Esophagus muscularis mucosa (tissue), 4 donors: ENCODE data around the gene WDR62.

Source experiments
- CTCF ChIP-seq, 3 experiments: fragments of 200-600 bp in 2 of 3; fragments of 450-650 bp in 1 of 3; sonication (generic) in 2 of 3; IDR thresholded peaks; one replicate each; pipeline ENCODE4 v1.5.1; 2017 to 2019; ENCODE audit warnings: antibody characterized with exemption in 3 of 3, mild to moderate bottlenecking in 2 of 3, moderate library complexity in 1 of 3
- EP300 ChIP-seq: sonication (generic); formaldehyde crosslinking; IDR thresholded peaks from one replicate; pipeline ENCODE4 v1.6.1; 2017; ENCODE audit warnings: antibody characterized with exemption
- POLR2A ChIP-seq: fragments of 450-650 bp; IDR thresholded peaks from one replicate; pipeline ENCODE4 v1.6.1; 2017; ENCODE audit warnings: antibody characterized with exemption, moderate library complexity, mild to moderate bottlenecking, low read depth
- POLR2AphosphoS5 ChIP-seq, 2 donors: sonication (generic); formaldehyde crosslinking; IDR thresholded peaks; one replicate each; pipeline ENCODE4 v1.6.1; 2017; ENCODE audit warnings: antibody characterized with exemption in 2 of 2

GRCh38 chr19:36030264-36031148, 24.2 kb upstream of the WDR62 start:
- TF ChIP-seq CTCF (IDR thresholded peaks at IDR 0.05) (peak in 1 of 3 experiments; percentile 16), EP300 (no peak), POLR2A (no peak), POLR2AphosphoS5 (IDR thresholded peaks at IDR 0.05) (no peak)
